Raji (cell line): ENCODE measurements around the gene CFAP92.
A peak's percentile ranks its signal among the peaks of the same experiment; 100 is the strongest.

Source experiments
- POLR2A ChIP-seq: IDR thresholded peaks from 2 replicates; pipeline ENCODE4 v1.6.1; 2011; ENCODE audit warnings: low read depth, low read length, control low read depth; ENCODE audit not compliant: insufficient read depth

The CFAP92 gene

DNA sequence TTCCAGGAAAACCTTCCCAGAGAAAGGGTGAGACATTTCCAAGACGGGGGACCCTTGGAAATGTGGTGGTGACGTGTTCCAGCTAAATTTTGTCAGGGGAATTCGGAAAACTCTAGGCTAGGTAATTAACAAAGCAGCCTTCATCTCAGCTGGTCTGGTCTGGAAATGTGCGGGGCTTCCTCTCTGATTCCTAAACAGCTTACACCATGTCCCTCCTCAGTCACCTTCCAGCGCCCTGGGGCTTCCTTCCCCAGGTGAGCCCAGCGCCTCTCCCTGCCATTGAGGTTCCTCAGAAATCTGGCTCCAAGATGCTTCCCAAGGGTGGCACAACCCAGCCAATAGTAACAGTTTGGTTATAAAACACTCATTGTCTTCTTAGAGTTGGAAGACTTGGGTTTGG is 113.9 kb downstream of the CFAP92 start:
- no peak for TF ChIP-seq POLR2A

DNA sequence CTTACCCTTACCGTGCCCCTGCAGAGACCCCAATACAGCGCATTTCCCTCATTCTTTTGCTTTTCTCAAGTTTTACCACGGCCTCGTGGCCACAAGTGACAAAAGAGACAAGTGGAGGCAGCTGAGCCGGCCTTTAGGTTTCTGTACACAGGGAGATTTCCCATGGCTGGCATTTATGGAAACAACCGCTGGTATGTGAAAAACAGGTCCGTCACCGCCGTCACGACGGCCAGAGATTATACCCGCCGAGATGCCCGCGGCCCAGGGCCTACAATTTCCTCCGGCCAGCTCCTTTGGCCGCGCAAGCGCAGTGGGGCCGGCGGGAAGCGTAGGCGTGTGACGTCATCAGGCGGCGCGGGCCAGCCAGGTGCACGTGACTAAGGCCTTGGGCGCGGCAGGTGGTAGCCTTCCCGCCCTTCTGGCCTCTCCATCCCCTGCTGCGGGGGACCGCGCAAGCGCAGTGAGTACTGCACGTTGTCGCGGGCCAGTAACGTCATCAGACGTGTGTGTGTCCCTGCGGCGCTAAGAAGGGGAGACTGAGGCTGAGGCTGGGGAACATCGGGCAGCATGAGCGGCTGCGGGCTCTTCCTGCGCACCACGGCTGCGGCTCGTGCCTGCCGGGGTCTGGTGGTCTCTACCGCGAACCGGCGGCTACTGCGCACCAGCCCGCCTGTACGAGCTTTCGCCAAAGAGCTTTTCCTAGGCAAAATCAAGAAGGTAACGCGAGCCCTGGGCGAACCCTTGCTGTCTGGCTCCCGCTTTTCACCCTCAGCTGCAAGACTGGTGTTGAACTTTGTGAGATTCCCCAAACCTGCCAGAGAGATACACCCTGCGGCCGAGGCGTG is 114.5 kb downstream of the CFAP92 start, which contains the start of gene ACAD9:
Gene ACAD9 (plus strand): TSS at position 496 of the 845 bp plus-strand sequence. CDS start 72 bp downstream, at position 568.
- TF ChIP-seq POLR2A = peak; percentile 96

GRCh38 chr3:128878556-128879124 is 115.2 kb downstream of the CFAP92 start:
- no peak for TF ChIP-seq POLR2A

DNA sequence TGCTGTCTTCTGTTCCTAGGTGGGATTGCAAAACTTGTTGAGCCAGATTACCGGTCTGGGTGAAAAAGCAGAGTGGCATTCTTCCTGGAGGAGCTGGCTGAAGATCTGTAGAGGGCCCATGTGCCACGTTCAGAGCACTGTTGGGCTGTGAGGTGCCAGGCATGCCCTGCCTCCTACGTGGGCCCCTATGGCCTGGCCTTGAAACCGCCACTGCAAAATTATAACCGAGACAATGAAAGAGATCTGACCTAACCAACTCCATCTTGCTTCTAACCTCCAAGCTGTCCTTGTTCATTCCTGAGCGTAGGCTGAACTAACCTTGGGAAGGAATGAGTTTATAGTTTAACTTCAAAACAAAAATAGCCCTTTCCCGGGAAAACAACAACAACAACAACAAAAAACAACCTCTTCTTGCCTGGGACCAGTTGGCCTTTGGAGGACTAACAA is 115.8 kb downstream of the CFAP92 start:
- no peak for TF ChIP-seq POLR2A

- no peak; the same call in 1 of the 2 replicates for TF ChIP-seq POLR2A
These were observed 118.2 kb downstream of the CFAP92 start for GRCh38 chr3:128875556-128876120.

DNA sequence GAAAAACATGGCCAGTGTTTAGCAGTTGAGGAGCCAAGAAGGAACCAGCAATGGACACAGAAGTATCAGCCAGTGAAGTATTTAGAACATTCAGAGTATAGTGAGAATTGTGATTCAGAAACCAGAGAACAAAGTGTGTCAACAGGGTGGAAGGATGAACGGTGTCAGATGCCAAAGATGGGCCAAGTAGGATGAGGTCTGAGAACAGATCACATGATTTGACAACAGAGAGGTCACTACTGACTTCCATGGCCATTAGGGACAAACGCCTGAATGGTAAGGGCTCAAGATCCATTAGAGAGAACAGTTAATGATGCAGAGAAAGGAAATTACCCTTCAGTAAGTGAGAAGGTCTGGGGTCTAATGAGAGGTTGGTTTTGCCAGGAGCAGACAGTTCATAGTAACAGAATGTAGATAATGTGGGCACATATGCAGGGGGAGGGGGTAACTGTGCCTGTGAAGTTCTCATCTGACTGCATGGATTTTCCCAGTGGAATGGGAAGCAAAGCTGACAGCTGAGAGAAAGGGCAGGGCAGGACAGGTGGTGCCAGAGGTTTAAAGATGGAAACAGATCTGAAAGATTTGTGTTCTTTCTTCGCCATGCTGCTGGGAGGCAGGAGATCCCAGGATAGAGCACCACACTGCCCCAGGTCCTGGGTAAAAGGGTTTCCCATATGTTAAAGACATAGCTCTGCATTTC is 119.2 kb downstream of the CFAP92 start:
- no peak; the same call in 1 of the 2 replicates for TF ChIP-seq POLR2A

- no peak; the same call in 1 of the 2 replicates for TF ChIP-seq POLR2A
These were observed 120.4 kb downstream of the CFAP92 start for GRCh38 chr3:128873244-128874022.

DNA sequence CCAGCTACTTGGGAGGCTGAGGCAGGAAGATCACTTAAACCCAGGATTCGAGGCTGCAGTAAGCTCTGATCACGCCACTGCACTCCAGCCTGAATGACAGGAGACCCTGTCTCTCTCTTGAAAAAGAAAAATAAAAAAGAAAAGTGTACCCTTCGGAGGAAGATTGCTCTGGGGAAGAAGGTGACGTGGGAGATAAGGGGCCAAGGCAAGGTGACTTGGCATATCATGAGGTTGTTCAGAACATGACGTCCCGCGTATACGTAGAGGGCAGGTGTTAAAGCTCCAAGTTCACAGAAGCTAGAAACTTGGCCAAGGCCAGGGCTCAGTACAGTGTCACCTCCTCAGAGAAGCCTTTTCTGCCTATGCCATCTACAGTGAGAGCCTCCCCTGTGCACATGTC is 121.1 kb downstream of the CFAP92 start:
- no peak for TF ChIP-seq POLR2A

GRCh38 chr3:128872282-128872681 is 121.6 kb downstream of the CFAP92 start:
- no peak for TF ChIP-seq POLR2A

- TF ChIP-seq POLR2A = no peak
These were observed 123.5 kb downstream of the CFAP92 start for GRCh38 chr3:128870347-128870746.

GRCh38 chr3:128867200-128868125 is 126.4 kb downstream of the CFAP92 start:
- no peak for TF ChIP-seq POLR2A

DNA sequence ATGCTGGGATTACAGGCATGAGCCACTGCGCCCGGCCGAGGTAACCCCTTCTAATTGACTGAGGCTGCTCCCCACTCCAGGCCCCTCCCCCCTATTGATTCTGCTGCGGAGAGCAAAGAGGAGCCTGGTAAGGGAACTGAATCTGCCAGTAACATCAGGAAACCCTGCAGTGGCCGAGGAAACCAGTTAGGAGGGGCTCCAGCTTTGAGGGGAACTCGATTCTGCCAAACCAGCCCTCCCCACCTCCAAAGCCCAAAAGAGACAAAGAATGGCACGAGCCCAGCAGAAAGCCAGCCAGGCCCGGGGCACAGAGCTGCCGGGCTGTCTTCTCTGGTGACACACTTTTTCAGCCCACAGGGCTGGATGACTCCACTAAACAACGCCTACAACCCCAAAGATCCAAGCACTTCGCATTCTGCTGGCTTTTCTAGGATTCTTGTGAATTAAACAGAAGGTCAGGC is 129.5 kb downstream of the CFAP92 start:
- TF ChIP-seq POLR2A = no peak

- TF ChIP-seq POLR2A = no peak
These were observed 130.3 kb downstream of the CFAP92 start for GRCh38 chr3:128863560-128863959.

DNA sequence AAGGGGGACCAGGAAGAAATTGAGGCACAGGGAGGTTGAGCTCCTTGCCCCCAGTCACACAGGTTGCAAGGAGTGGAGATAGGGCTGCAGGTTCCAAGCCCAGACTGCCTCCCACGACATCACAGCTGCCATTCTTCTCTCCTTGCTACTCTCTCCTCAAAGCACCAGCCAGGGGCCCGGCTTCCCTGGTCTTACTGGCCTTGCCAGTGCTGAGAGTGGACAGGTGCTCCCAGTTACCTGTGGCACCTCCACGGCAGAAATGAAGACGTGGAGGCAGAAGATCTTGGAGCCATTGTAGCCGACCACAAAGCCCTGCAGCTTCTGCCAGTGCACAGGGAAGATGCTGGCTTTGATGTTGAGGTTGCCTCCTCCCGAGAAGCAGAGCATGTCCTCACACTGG is 132.4 kb downstream of the CFAP92 start:
- no peak for TF ChIP-seq POLR2A
